IMR-90 (cell line): ENCODE results near the gene VWDE. TPM values are rescaled to one million over a fixed set of nuclear protein-coding genes. Genes with fewer than 3 reads are reported as not detected.

Experiments
- ATAC-seq: fragments of 200-7000 bp; cut with Tn5 transposase; 2 replicates; pipeline ENCODE4 v1.9.1; 2020; ENCODE audit warnings: low read depth, mild to moderate bottlenecking, moderate library complexity
- BruUV-seq: library from RNA; stranded (reverse); fragments of 400-500 nt; replicated peaks from 2 replicates; lab custom pipeline; 2021; lab: Mats Ljungman, UMichigan
- CTCF ChIA-PET: fragments of 300-600 bp; formaldehyde crosslinking; extraction: SDS; loops from one replicate; lab custom pipeline; 2021; ENCODE audit warnings: antibody characterized with exemption; lab: Yijun Ruan, JAX
- POLR2A ChIA-PET: fragments of 300-600 bp; sonication (Branson Sonifier 250); formaldehyde crosslinking; loops from one replicate; lab custom pipeline; 2022; ENCODE audit warnings: antibody characterized with exemption; ENCODE audit not compliant: unreplicated experiment; lab: Charles Lee
- DNase-seq: peaks from one replicate; pipeline ENCODE4 v3.0.0; 2013
- H2AFZ ChIP-seq: replicated peaks from 2 replicates; pipeline ENCODE3; 2013; ENCODE audit warnings: low read length, mild to moderate bottlenecking; ENCODE audit not compliant: poor library complexity
- H2AK5ac ChIP-seq: 2 replicates; pipeline ENCODE4 v1.6.1; 2013; ENCODE audit warnings: low read depth, low read length, inconsistent platforms
- H2AK9ac ChIP-seq: replicated peaks from 2 replicates; pipeline ENCODE3; 2013; ENCODE audit warnings: mild to moderate bottlenecking, low read depth, low read length, moderate library complexity; ENCODE audit not compliant: poor library complexity
- H2BK120ac ChIP-seq: 2 replicates; pipeline ENCODE4 v1.6.1; 2013; ENCODE audit warnings: low read depth, low read length, inconsistent platforms
- H2BK15ac ChIP-seq: 3 replicates; pipeline ENCODE4 v1.6.1; 2013; ENCODE audit warnings: low read depth, low read length, inconsistent platforms
- H2BK20ac ChIP-seq: 2 replicates; pipeline ENCODE4 v1.6.1; 2013; ENCODE audit warnings: low read depth, mild to moderate bottlenecking, inconsistent platforms, low read length, moderate library complexity
- H2BK5ac ChIP-seq: 2 replicates; pipeline ENCODE4 v1.6.1; 2013; ENCODE audit warnings: mild to moderate bottlenecking, low read depth, low read length, inconsistent platforms; ENCODE audit not compliant: poor library complexity, severe bottlenecking
- H3K14ac ChIP-seq: replicated peaks from 2 replicates; pipeline ENCODE4 v1.6.1; 2013; ENCODE audit warnings: low read depth, low read length, inconsistent platforms
- H3K18ac ChIP-seq: 2 replicates; pipeline ENCODE4 v1.6.1; 2013; ENCODE audit warnings: low read depth, low read length, control low read depth
- H3K23ac ChIP-seq: 2 replicates; pipeline ENCODE4 v1.6.1; 2013; ENCODE audit warnings: low read depth, low read length, inconsistent platforms
- H3K27ac ChIP-seq: 2 replicates; pipeline ENCODE4 v1.5.1; 2013; ENCODE audit warnings: mild to moderate bottlenecking, control low read depth, low read length; ENCODE audit not compliant: insufficient read depth
- H3K27me3 ChIP-seq: 2 replicates; pipeline ENCODE4 v1.6.1; 2013; ENCODE audit warnings: low read length; ENCODE audit not compliant: control insufficient read depth, insufficient read depth
- H3K36me3 ChIP-seq: 2 replicates; pipeline ENCODE4 v1.6.1; 2013; ENCODE audit warnings: low read length, mixed read lengths; ENCODE audit not compliant: control insufficient read depth, insufficient read depth
- H3K4ac ChIP-seq: 2 replicates; pipeline ENCODE4 v1.6.1; 2013; ENCODE audit warnings: low read depth, low read length, inconsistent platforms
- H3K4me1 ChIP-seq: 2 replicates; pipeline ENCODE4 v1.6.1; 2013; ENCODE audit warnings: low read length, mixed read lengths; ENCODE audit not compliant: control insufficient read depth, insufficient read depth
- H3K4me2 ChIP-seq: 2 replicates; pipeline ENCODE4 v1.6.1; 2013; ENCODE audit warnings: low read depth, mild to moderate bottlenecking, control low read depth, low read length, moderate library complexity
- H3K4me3 ChIP-seq: 2 replicates; pipeline ENCODE4 v1.5.1; 2013; ENCODE audit warnings: low read depth, mild to moderate bottlenecking, control low read depth, low read length, moderate library complexity; ENCODE audit not compliant: insufficient read depth
- H3K56ac ChIP-seq: 2 replicates; pipeline ENCODE4 v1.6.1; 2013; ENCODE audit warnings: low read length, inconsistent platforms; ENCODE audit not compliant: insufficient read depth; ENCODE audit errors: extremely low read depth
- H3K79me1 ChIP-seq, 2 experiments: 2 replicates each; pipeline ENCODE4 v1.6.1; 2013; ENCODE audit warnings: low read length in 2 of 2, inconsistent platforms in 1 of 2, low read depth in 1 of 2
- H3K9ac ChIP-seq: 2 replicates; pipeline ENCODE4 v1.6.1; 2013; ENCODE audit warnings: low read depth, low read length, control low read depth
- H3K9me1 ChIP-seq: 2 replicates; pipeline ENCODE4 v1.6.1; 2013; ENCODE audit warnings: low read length, inconsistent platforms; ENCODE audit not compliant: insufficient read depth
- H3K9me3 ChIP-seq: 2 replicates; pipeline ENCODE4 v1.6.1; 2013; ENCODE audit warnings: low read length; ENCODE audit not compliant: control insufficient read depth, insufficient read depth
- H4K20me1 ChIP-seq: 2 replicates; pipeline ENCODE4 v1.6.1; 2013; ENCODE audit warnings: low read length, inconsistent platforms; ENCODE audit not compliant: insufficient read depth
- H4K5ac ChIP-seq: 2 replicates; pipeline ENCODE4 v1.6.1; 2013; ENCODE audit warnings: mild to moderate bottlenecking, low read depth, low read length, control low read depth
- H4K8ac ChIP-seq, 2 experiments: 2 replicates each; pipeline ENCODE4 v1.6.1; 2013; ENCODE audit warnings: low read depth in 2 of 2, low read length in 2 of 2, control low read depth in 1 of 2, inconsistent platforms in 1 of 2
- H4K91ac ChIP-seq: 2 replicates; pipeline ENCODE4 v1.6.1; 2013; ENCODE audit warnings: low read depth, low read length, inconsistent platforms; ENCODE audit not compliant: insufficient read depth
- CEBPB ChIP-seq: IDR thresholded peaks from 2 replicates; pipeline ENCODE4 v1.6.1; 2012; ENCODE audit warnings: low read depth, low read length, improper control_type of control experiment
- CHD1 ChIP-seq: IDR thresholded peaks from 2 replicates; pipeline ENCODE4 v1.6.1; 2012; ENCODE audit warnings: low read depth, low read length, improper control_type of control experiment
- FOS ChIP-seq: fragments of 150-350 bp; IDR thresholded peaks from 2 replicates; pipeline ENCODE4 v1.6.1; 2016; ENCODE audit warnings: low read depth, low read length
- MAFK ChIP-seq: IDR thresholded peaks from 2 replicates; pipeline ENCODE4 v1.6.1; 2012; ENCODE audit warnings: low read depth, low read length, improper control_type of control experiment
- MAZ ChIP-seq: IDR thresholded peaks from 2 replicates; pipeline ENCODE4 v1.6.1; 2012; ENCODE audit warnings: low read depth, mild to moderate bottlenecking, low read length, improper control_type of control experiment, moderate library complexity, borderline replicate concordance
- MXI1 ChIP-seq: IDR thresholded peaks from 2 replicates; pipeline ENCODE4 v1.6.1; 2012; ENCODE audit warnings: low read depth, mild to moderate bottlenecking, low read length, moderate library complexity, borderline replicate concordance
- POLR2A ChIP-seq: IDR thresholded peaks from 2 replicates; pipeline ENCODE4 v1.6.1; 2012; ENCODE audit warnings: mild to moderate bottlenecking, low read depth, low read length
- RAD21 ChIP-seq: IDR thresholded peaks from 2 replicates; pipeline ENCODE4 v1.6.1; 2012; ENCODE audit warnings: low read length, improper control_type of control experiment
- RCOR1 ChIP-seq: IDR thresholded peaks from 2 replicates; pipeline ENCODE4 v1.6.1; 2012; ENCODE audit warnings: mild to moderate bottlenecking, low read length, improper control_type of control experiment; ENCODE audit not compliant: insufficient replicate concordance
- RFX5 ChIP-seq: IDR thresholded peaks from 2 replicates; pipeline ENCODE4 v1.8.0; 2012; ENCODE audit warnings: low read depth, mild to moderate bottlenecking, low read length, moderate library complexity
- SMC3 ChIP-seq: fragments of 150-350 bp; IDR thresholded peaks from 2 replicates; pipeline ENCODE4 v1.6.1; 2016; ENCODE audit warnings: low read depth, mild to moderate bottlenecking, antibody characterized with exemption, low read length, moderate library complexity
- WGBS, 2 experiments: methylation state at CpG; one replicate each; pipeline versions ENCODE4 v1.1.5 to v1.1.7; 2013; ENCODE audit warnings: missing lambda C conversion rate in 2 of 2; ENCODE audit not compliant: insufficient read length in 1 of 2; ENCODE audit errors: extremely low coverage in 2 of 2; 5-methylcytosine and 5-hydroxymethylcytosine counted together
- dilution Hi-C: fragments of 300-500 bp; cut with HindIII; formaldehyde crosslinking; loops from one replicate; pipeline ENCODE4 v1.14.3; 2018; ENCODE audit warnings: low sequenced_read_pairs; ENCODE audit not compliant: unreplicated experiment
- in situ Hi-C: fragments of 300-500 bp; cut with MboI; formaldehyde crosslinking; loops from 3 replicates; pipeline ENCODE4 v1.14.3; 2019; ENCODE audit warnings: low sequenced_read_pairs, inconsistent platforms, mixed read lengths
- intact Hi-C: fragments of 100-400 bp; cut with micrococcal nuclease; formaldehyde crosslinking; loops from 2 replicates; pipeline ENCODE4 v1.10.0; 2022
- polyA plus RNA-seq, 3 experiments: library from polyadenylated mRNA; depleted of rRNA; stranded (reverse); fragments of >200 nt; gene quantifications; 2 replicates each; pipeline ENCODE4 v1.2.3, GENCODE V29; 2012; ENCODE audit warnings: low replicate concordance in 1 of 3
- total RNA-seq: library from RNA; depleted of rRNA; stranded (reverse); fragments of >200 nt; gene quantifications from 2 replicates; pipeline ENCODE4 v1.2.3, GENCODE V29; 2012

Gene VWDE
- total and polyA plus RNA-seq, 2 of the 4 experiments (the other 2 are of a cell fraction): 0.05 to 0.18 TPM

DNA sequence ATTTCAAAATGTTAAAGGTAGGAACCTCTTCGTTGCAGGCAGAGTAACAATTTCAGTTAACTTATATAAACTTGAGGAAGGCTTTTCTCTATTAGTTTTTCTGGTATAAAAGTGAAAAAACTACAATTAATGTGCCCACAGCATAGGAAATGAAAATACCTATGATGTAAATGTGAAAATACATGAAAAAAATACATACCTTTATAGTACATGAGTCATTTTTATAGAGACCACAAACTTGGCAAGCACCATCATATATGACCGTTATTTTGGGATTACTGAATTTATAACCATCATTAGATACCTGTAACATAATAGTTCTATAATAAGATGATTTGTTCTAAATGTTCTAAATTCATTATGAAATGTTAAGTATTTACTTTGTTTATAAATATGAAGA, 42.7 kb downstream of the VWDE start:
- Histone ChIP-seq H4K91ac (no peak overlapping the region), H3K4me3 (no peak overlapping the region), H2AK9ac (no peak overlapping the region), H4K8ac (no peak overlapping the region), H3K4me2 (no peak overlapping the region), H3K36me3 (no peaks in the 10 kb centered on the region), H3K9ac (no peak overlapping the region), H4K20me1 (no peaks in the 10 kb centered on the region), H4K5ac (no peak overlapping the region), H3K9me1 (no peaks in the 10 kb centered on the region), H3K4ac (no peak overlapping the region), H3K23ac (no peak overlapping the region), H3K9me3 (no peaks in the 10 kb centered on the region), H2AFZ (no peak overlapping the region), H2AK5ac (no peak overlapping the region), H3K14ac (no peak overlapping the region), H2BK20ac (no peak overlapping the region), H3K56ac (no peak overlapping the region), H3K4me1 (no peaks in the 10 kb centered on the region), H3K18ac (no peak overlapping the region), H3K27me3 (no peaks in the 10 kb centered on the region), H2BK120ac (no peak overlapping the region), H3K27ac (no peak overlapping the region), H2BK5ac (no peak overlapping the region), H3K79me1 (no peaks in the 10 kb centered on the region), H2BK15ac (no peak overlapping the region)
- dilution Hi-C loops (no loop called here), in situ Hi-C loops (no loop called here), intact Hi-C loops (no loop called here)
- BruUV-seq: no TSS peak
- ChIA-PET CTCF (no interaction called here), POLR2A (no interaction called here)
- no CpG with 5 or more reads among the region's 2 CpGs for WGBS, 2 experiments
- DNase-seq (no peak), ATAC-seq (no peak)
- TF ChIP-seq SMC3 (no peak), MAFK (no peak), CEBPB (no peak), CHD1 (no peak), POLR2A (no peak), MXI1 (no peak), MAZ (no peak), RAD21 (no peak), RCOR1 (no peak), RFX5 (no peak), FOS (no peak)
